ENCODE results near the gene RCN1.
"Not testable (repeated sequence)": the region's sequence is repeated elsewhere in the genome, so short reads cannot be mapped to it uniquely, and the experiment has no call there.

RCN1 gene

GRCh38 chr11:32109592-32109991, 18.7 kb downstream of the RCN1 start:
- H3K27ac ChIP-seq, result no peak overlapping the region

GRCh38 chr11:32110795-32111194, 19.9 kb downstream of the RCN1 start:
- no peak overlapping the region for H3K27ac ChIP-seq

More at GRCh38 chr11:32109592-32109991, 18.7 kb downstream of the RCN1 start:
- TF ChIP-seq CTCF (IDR thresholded peaks at IDR 0.05) (no peak), ZFX (IDR thresholded peaks at IDR 0.05; ENCODE audit: borderline replicate concordance) (no peak)

GRCh38 chr11:32113200-32113919, 22.5 kb downstream of the RCN1 start:
- TF ChIP-seq CTCF (IDR thresholded peaks at IDR 0.05) (no peak), ZFX (IDR thresholded peaks at IDR 0.05; ENCODE audit: borderline replicate concordance) (no peak)
- H3K27ac ChIP-seq, result peak overlapping the region; percentile 28

More at GRCh38 chr11:32110795-32111194, 19.9 kb downstream of the RCN1 start:
- TF ChIP-seq CTCF (IDR thresholded peaks at IDR 0.05) (no peak), ZFX (IDR thresholded peaks at IDR 0.05; ENCODE audit: borderline replicate concordance) (no peak)

- peak overlapping the region; percentile 28; the same call in 1 of the 2 replicates for H3K27ac ChIP-seq
- TF ChIP-seq CTCF (IDR thresholded peaks at IDR 0.05) (no peak), ZFX (IDR thresholded peaks at IDR 0.05; ENCODE audit: borderline replicate concordance) (no peak)
These were observed 23.0 kb downstream of the RCN1 start for GRCh38 chr11:32113920-32114203.

GRCh38 chr11:32115446-32115845, 24.6 kb downstream of the RCN1 start:
- no peak overlapping the region for H3K27ac ChIP-seq
- TF ChIP-seq ZFX (IDR thresholded peaks at IDR 0.05; ENCODE audit: borderline replicate concordance), result no peak

GRCh38 chr11:32116668-32117067, 25.8 kb downstream of the RCN1 start:
- TF ChIP-seq CTCF (IDR thresholded peaks at IDR 0.05), result no peak
- no peak for TF ChIP-seq ZFX (IDR thresholded peaks at IDR 0.05; ENCODE audit: borderline replicate concordance)
- H3K27ac ChIP-seq, result no peak overlapping the region

- no peak overlapping the region for H3K27ac ChIP-seq
- no peak for TF ChIP-seq ZFX (IDR thresholded peaks at IDR 0.05; ENCODE audit: borderline replicate concordance)
These were observed 27.4 kb downstream of the RCN1 start for GRCh38 chr11:32118025-32118974.

GRCh38 chr11:32119139-32119538, 28.3 kb downstream of the RCN1 start:
- H3K27ac ChIP-seq, result not testable (repeated sequence)

Data from 22Rv1 (cell line).